Muscle layer of duodenum (tissue), 2 donors: ENCODE data around the gene ZC3H7B.

ENCODE experiments used
- H3K27ac ChIP-seq: one replicate; pipeline ENCODE4 v1.7.0; 2013; ENCODE audit warnings: mild to moderate bottlenecking, low read length
- H3K27me3 ChIP-seq: one replicate; pipeline ENCODE4 v1.7.0; 2013; ENCODE audit warnings: low read depth, mild to moderate bottlenecking, control low read depth, low read length
- H3K36me3 ChIP-seq, 2 donors: one replicate each; pipeline ENCODE4 v1.7.0; 2013; ENCODE audit warnings: low read length in 2 of 2, control low read depth in 1 of 2, mild to moderate bottlenecking in 1 of 2; ENCODE audit not compliant: insufficient read depth in 2 of 2, control insufficient read depth in 1 of 2
- H3K4me1 ChIP-seq, 2 donors: one replicate each; pipeline ENCODE4 v1.7.0; 2013; ENCODE audit warnings: low read length in 2 of 2, mild to moderate bottlenecking in 2 of 2, control low read depth in 1 of 2, moderate library complexity in 1 of 2; ENCODE audit not compliant: insufficient read depth in 2 of 2, control insufficient read depth in 1 of 2
- H3K4me3 ChIP-seq, 2 donors: one replicate each; pipeline ENCODE4 v1.7.0; 2013; ENCODE audit warnings: low read length in 2 of 2, low read depth in 1 of 2, mild to moderate bottlenecking in 1 of 2
- H3K9me3 ChIP-seq, 2 donors: one replicate each; pipeline ENCODE4 v1.7.0; 2013; ENCODE audit warnings: low read length in 2 of 2, control low read depth in 1 of 2, mild to moderate bottlenecking in 1 of 2; ENCODE audit not compliant: control insufficient read depth in 1 of 2
- donor health status: healthy.

Gene ZC3H7B

GRCh38 chr22:41333806-41334205, 32.5 kb downstream of the ZC3H7B start:
- H3K27ac ChIP-seq, result no peak overlapping the region
- H3K27me3 ChIP-seq, result no peaks in the 10 kb centered on the region
- peaks cover 14 to 57% of the 10 kb centered on the region in 2 donors for H3K36me3 ChIP-seq
- no peaks in the 10 kb centered on the region for H3K9me3 ChIP-seq
- H3K4me1 ChIP-seq, result no peaks in the 10 kb centered on the region
- H3K4me3 ChIP-seq, result no peak overlapping the region

GRCh38 chr22:41334215-41334614, 32.9 kb downstream of the ZC3H7B start:
- H3K4me3 ChIP-seq, result no peak overlapping the region
- no peaks in the 10 kb centered on the region for H3K27me3 ChIP-seq
- peaks cover 14 to 61% of the 10 kb centered on the region in 2 donors for H3K36me3 ChIP-seq
- no peaks in the 10 kb centered on the region for H3K9me3 ChIP-seq
- H3K27ac ChIP-seq, result no peak overlapping the region
- H3K4me1 ChIP-seq, result no peaks in the 10 kb centered on the region

- H3K4me1 ChIP-seq, result no peaks in the 10 kb centered on the region
- no peaks in the 10 kb centered on the region for H3K9me3 ChIP-seq
- peaks cover 11 to 64% of the 10 kb centered on the region in 2 donors for H3K36me3 ChIP-seq
- H3K4me3 ChIP-seq, result no peak overlapping the region
- no peak overlapping the region for H3K27ac ChIP-seq
- H3K27me3 ChIP-seq, result no peaks in the 10 kb centered on the region
These were observed 33.8 kb downstream of the ZC3H7B start for GRCh38 chr22:41334951-41335635.

- H3K4me3 ChIP-seq, result no peak overlapping the region
- H3K4me1 ChIP-seq, result no peaks in the 10 kb centered on the region
- no peaks in the 10 kb centered on the region for H3K9me3 ChIP-seq
- H3K27me3 ChIP-seq, result no peaks in the 10 kb centered on the region
- peaks cover 11 to 70% of the 10 kb centered on the region in 2 donors for H3K36me3 ChIP-seq
- no peak overlapping the region for H3K27ac ChIP-seq
These were observed 37.4 kb downstream of the ZC3H7B start for GRCh38 chr22:41338614-41339212.

- Histone ChIP-seq H3K4me1 (no peaks in the 10 kb centered on the region), H3K27ac (no peak overlapping the region), H3K9me3 (no peaks in the 10 kb centered on the region), H3K36me3 (peaks cover 19 to 74% of the 10 kb centered on the region in 2 donors), H3K4me3 (no peak overlapping the region), H3K27me3 (no peaks in the 10 kb centered on the region)
These were observed 38.5 kb downstream of the ZC3H7B start for GRCh38 chr22:41339823-41340222.

GRCh38 chr22:41340357-41340756, 39.0 kb downstream of the ZC3H7B start:
- peaks cover 19 to 71% of the 10 kb centered on the region in 2 donors for H3K36me3 ChIP-seq
- no peaks in the 10 kb centered on the region for H3K9me3 ChIP-seq
- no peaks in the 10 kb centered on the region for H3K27me3 ChIP-seq
- H3K4me3 ChIP-seq, result no peak overlapping the region
- H3K4me1 ChIP-seq, result no peaks in the 10 kb centered on the region
- H3K27ac ChIP-seq, result no peak overlapping the region

- peaks cover 22 to 71% of the 10 kb centered on the region in 2 donors for H3K36me3 ChIP-seq
These were observed 39.7 kb downstream of the ZC3H7B start for GRCh38 chr22:41341012-41341411.

GRCh38 chr22:41341990-41342389, 40.7 kb downstream of the ZC3H7B start:
- Histone ChIP-seq H3K4me3 (no peak overlapping the region), H3K27ac (no peak overlapping the region), H3K27me3 (no peaks in the 10 kb centered on the region), H3K4me1 (no peaks in the 10 kb centered on the region), H3K9me3 (no peaks in the 10 kb centered on the region), H3K36me3 (peaks cover 29 to 80% of the 10 kb centered on the region in 2 donors)

More at GRCh38 chr22:41341012-41341411, 39.7 kb downstream of the ZC3H7B start:
- Histone ChIP-seq H3K27me3 (no peaks in the 10 kb centered on the region), H3K9me3 (no peaks in the 10 kb centered on the region), H3K27ac (no peak overlapping the region), H3K4me1 (no peaks in the 10 kb centered on the region), H3K4me3 (no peak overlapping the region)

GRCh38 chr22:41343300-41343699, 42.0 kb downstream of the ZC3H7B start:
- Histone ChIP-seq H3K4me3 (no peak overlapping the region), H3K27me3 (no peaks in the 10 kb centered on the region), H3K9me3 (no peaks in the 10 kb centered on the region), H3K36me3 (peaks cover 42 to 86% of the 10 kb centered on the region in 2 donors), H3K4me1 (no peaks in the 10 kb centered on the region), H3K27ac (no peak overlapping the region)

GRCh38 chr22:41343717-41344116, 42.4 kb downstream of the ZC3H7B start:
- no peaks in the 10 kb centered on the region for H3K4me1 ChIP-seq
- H3K27ac ChIP-seq, result no peak overlapping the region
- H3K9me3 ChIP-seq, result no peaks in the 10 kb centered on the region
- no peak overlapping the region for H3K4me3 ChIP-seq
- no peaks in the 10 kb centered on the region for H3K27me3 ChIP-seq
- H3K36me3 ChIP-seq, result peaks cover 46 to 86% of the 10 kb centered on the region in 2 donors

- peaks cover 49 to 87% of the 10 kb centered on the region in 2 donors for H3K36me3 ChIP-seq
- H3K4me1 ChIP-seq, result no peaks in the 10 kb centered on the region
- H3K27me3 ChIP-seq, result no peaks in the 10 kb centered on the region
- no peak overlapping the region for H3K4me3 ChIP-seq
- no peak overlapping the region for H3K27ac ChIP-seq
- no peaks in the 10 kb centered on the region for H3K9me3 ChIP-seq
These were observed 43.0 kb downstream of the ZC3H7B start for GRCh38 chr22:41344189-41344788.
